Measurements from ENCODE around the gene KLK8. TPM values are rescaled to one million over a fixed set of nuclear protein-coding genes. Genes with fewer than 3 reads are reported as not detected.

The KLK8 gene
- 100 to 1,000 TPM in 1 of 4 donors, 10 to 100 TPM in 3; 19.7 to 126 (median 87.2) TPM for total RNA-seq

GRCh38 chr19:51001515-51001914 is at the start of gene KLK8:
Gene KLK8 (minus strand): TSS chr19:51001604. CDS start chr19:51001167, 437 bp downstream.
- 15% methylated on average over 7 of the region's 7 CpGs for WGBS

GRCh38 chr19:51047031-51047335 is 45.6 kb upstream of the KLK8 start:
- TF ChIP-seq POLR2AphosphoS5 (IDR thresholded peaks at IDR 0.05): no peak
- no peak for TF ChIP-seq EP300 (IDR thresholded peaks at IDR 0.05)
- TF ChIP-seq POLR2A (IDR thresholded peaks at IDR 0.05): no peak
- TF ChIP-seq CTCF (IDR thresholded peaks at IDR 0.05): no peak
- 8% methylated on average over 4 of the region's 4 CpGs for WGBS
- no peaks in the 10 kb centered on the region for H3K9me3 ChIP-seq
- H3K36me3 ChIP-seq: no peaks in the 10 kb centered on the region
- no peak overlapping the region for H3K27ac ChIP-seq
- no peak overlapping the region for H3K4me3 ChIP-seq
- no peaks in the 10 kb centered on the region for H3K27me3 ChIP-seq
- H3K4me1 ChIP-seq: peaks cover 9% of the 10 kb centered on the region
- peak in 1 of 2 donors; percentile 40 for DNase-seq (ENCODE audit: low spot score in 2 of 2)

More at GRCh38 chr19:51001515-51001914, at the start of gene KLK8:
- no peak for DNase-seq (ENCODE audit: low spot score in 2 of 2)
- Histone ChIP-seq H3K36me3 (no peaks in the 10 kb centered on the region), H3K4me3 (peak within 1 kb of the TSS; percentile 35), H3K27ac (peak within 1 kb of the TSS; percentile 65), H3K9me3 (no peaks in the 10 kb centered on the region), H3K4me1 (peaks cover 21% of the 10 kb centered on the region), H3K27me3 (peaks cover 50% of the 10 kb centered on the region)
- TF ChIP-seq CTCF (IDR thresholded peaks at IDR 0.05): no peak
- TF ChIP-seq POLR2A (IDR thresholded peaks at IDR 0.05): no peak
- no peak for TF ChIP-seq EP300 (IDR thresholded peaks at IDR 0.05)
- TF ChIP-seq POLR2AphosphoS5 (IDR thresholded peaks at IDR 0.05): no peak

GRCh38 chr19:51044327-51044726 is 42.9 kb upstream of the KLK8 start:
- Histone ChIP-seq H3K4me1 (peaks cover 9% of the 10 kb centered on the region), H3K4me3 (no peak overlapping the region), H3K27ac (no peak overlapping the region), H3K36me3 (no peaks in the 10 kb centered on the region), H3K9me3 (no peaks in the 10 kb centered on the region), H3K27me3 (no peaks in the 10 kb centered on the region)
- DNase-seq (ENCODE audit: low spot score in 2 of 2): no peak
- 79% methylated on average over 11 of the region's 11 CpGs for WGBS
- TF ChIP-seq POLR2AphosphoS5 (IDR thresholded peaks at IDR 0.05): no peak
- TF ChIP-seq CTCF (IDR thresholded peaks at IDR 0.05): no peak
- TF ChIP-seq POLR2A (IDR thresholded peaks at IDR 0.05): no peak
- no peak for TF ChIP-seq EP300 (IDR thresholded peaks at IDR 0.05)

- 88% methylated on average over 7 of the region's 9 CpGs for WGBS
- H3K27ac ChIP-seq: no peak overlapping the region
- peak in 1 of 2 donors; percentile 24 for DNase-seq (ENCODE audit: low spot score in 2 of 2)
- H3K36me3 ChIP-seq: no peaks in the 10 kb centered on the region
- peaks cover 11% of the 10 kb centered on the region for H3K4me1 ChIP-seq
- no peak for TF ChIP-seq POLR2AphosphoS5 (IDR thresholded peaks at IDR 0.05)
- no peaks in the 10 kb centered on the region for H3K9me3 ChIP-seq
- no peaks in the 10 kb centered on the region for H3K27me3 ChIP-seq
- no peak overlapping the region for H3K4me3 ChIP-seq
Observed at GRCh38 chr19:51043497-51043896, 42.1 kb upstream of the KLK8 start.

GRCh38 chr19:51040151-51040550 is 38.7 kb upstream of the KLK8 start:
- Histone ChIP-seq H3K4me3 (no peak overlapping the region), H3K27ac (no peak overlapping the region), H3K27me3 (no peaks in the 10 kb centered on the region), H3K36me3 (no peaks in the 10 kb centered on the region), H3K9me3 (no peaks in the 10 kb centered on the region), H3K4me1 (peaks cover 5% of the 10 kb centered on the region)
- DNase-seq (ENCODE audit: low spot score in 2 of 2): no peak
- WGBS: 93% methylated on average over 6 of the region's 6 CpGs
- no peak for TF ChIP-seq POLR2AphosphoS5 (IDR thresholded peaks at IDR 0.05)
- TF ChIP-seq CTCF (IDR thresholded peaks at IDR 0.05): no peak
- TF ChIP-seq EP300 (IDR thresholded peaks at IDR 0.05): no peak
- no peak for TF ChIP-seq POLR2A (IDR thresholded peaks at IDR 0.05)

GRCh38 chr19:51036519-51036918 is 35.1 kb upstream of the KLK8 start:
- TF ChIP-seq EP300 (IDR thresholded peaks at IDR 0.05) (no peak), POLR2A (IDR thresholded peaks at IDR 0.05) (no peak), CTCF (IDR thresholded peaks at IDR 0.05) (no peak), POLR2AphosphoS5 (IDR thresholded peaks at IDR 0.05) (no peak)
- peaks cover 8% of the 10 kb centered on the region for H3K27me3 ChIP-seq
- no peak for DNase-seq (ENCODE audit: low spot score in 2 of 2)
- H3K36me3 ChIP-seq: no peaks in the 10 kb centered on the region
- no peak overlapping the region for H3K27ac ChIP-seq
- no peaks in the 10 kb centered on the region for H3K9me3 ChIP-seq
- peaks cover 5% of the 10 kb centered on the region for H3K4me1 ChIP-seq
- WGBS: 69% methylated on average over 9 of the region's 9 CpGs
- H3K4me3 ChIP-seq: no peak overlapping the region

All from suprapubic skin (tissue), 4 donors.